Measurements from ENCODE around the gene FGD4.

The FGD4 gene

DNA sequence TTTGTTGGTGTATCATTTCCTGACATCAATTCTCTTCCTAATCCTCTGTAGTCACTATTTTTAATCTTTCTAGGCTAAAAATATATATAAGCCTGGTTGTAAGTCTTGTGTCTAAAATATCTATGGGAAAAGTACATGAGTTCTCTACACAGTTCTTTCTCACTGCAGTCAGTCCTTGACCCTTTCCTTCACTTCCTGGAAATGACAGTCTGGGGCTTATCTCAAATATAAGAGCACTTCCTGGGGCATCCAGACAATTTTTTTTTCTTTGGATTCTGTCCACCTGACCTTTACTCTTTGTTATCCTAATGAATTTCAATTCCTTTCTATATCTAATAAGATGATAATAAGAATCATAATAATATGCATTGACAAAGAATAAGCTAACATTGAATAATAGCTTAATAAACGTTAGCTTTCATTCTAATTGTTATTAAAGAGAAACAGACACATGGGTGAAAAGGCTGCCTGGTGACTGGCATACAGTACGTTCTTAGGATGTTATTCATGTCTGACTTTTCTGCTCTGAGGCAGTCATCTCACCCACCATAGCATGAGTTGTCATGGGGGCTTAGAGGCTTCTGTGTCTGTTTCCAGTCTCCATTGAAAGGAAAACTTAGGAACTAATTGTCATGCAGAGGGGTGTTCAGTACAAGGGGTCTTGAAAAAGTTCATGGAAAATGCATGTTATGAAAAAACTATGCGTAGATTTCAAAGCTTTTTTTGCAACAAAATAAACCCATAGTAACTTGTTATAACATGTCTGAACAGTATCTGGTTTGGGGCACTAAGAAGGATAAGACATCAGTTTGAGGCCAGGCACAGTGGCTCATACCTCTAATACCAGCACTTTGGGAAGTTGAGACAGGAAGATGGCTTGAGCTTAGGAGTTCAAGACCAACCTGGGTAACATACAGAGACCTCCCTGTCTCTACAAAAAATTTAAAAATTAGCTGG, 213.6 kb downstream of the FGD4 start:
- FAIRE-seq = no peak

DNA sequence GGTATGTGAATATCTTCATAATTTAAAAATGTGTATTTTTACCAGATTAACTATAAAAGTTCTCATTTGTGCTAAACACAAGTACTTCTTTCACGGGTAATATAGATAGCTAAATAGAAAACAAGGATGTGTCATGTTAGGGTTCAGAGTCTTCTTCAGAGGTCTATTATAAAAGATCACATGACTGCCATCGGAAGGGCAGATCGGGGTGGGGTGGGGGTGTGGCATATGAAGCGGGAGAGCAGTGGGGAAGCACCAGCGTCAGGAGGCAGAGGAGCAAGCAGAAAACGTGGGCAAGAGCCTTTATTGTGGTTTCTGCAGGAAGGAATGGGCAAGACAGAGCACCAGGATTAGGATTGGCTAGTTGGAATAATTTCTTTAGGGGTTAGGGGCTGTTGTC, 216.1 kb downstream of the FGD4 start:
- no peak for FAIRE-seq

DNA sequence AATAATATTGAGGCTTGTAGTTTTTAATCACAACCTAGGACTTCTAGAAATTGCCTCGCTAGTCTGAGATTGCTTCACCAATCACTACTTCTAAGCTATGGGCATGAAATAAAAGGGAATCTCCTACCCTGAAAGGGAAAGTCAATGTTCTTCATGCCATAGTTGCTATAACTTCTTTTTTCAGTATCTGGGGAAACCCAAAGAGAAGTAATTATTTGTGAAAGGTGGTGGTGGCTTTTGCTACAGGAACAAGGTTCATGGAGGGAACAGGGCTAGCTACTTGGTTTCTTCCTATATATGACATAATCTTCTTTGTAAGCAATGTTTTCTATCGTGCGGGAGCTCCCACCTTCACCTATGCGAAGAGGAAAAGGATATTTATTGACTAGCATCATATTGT, 218.2 kb downstream of the FGD4 start:
- FAIRE-seq = no peak

- no peak for FAIRE-seq
Observed at GRCh38 chr12:32618115-32618514, 218.8 kb downstream of the FGD4 start.

DNA sequence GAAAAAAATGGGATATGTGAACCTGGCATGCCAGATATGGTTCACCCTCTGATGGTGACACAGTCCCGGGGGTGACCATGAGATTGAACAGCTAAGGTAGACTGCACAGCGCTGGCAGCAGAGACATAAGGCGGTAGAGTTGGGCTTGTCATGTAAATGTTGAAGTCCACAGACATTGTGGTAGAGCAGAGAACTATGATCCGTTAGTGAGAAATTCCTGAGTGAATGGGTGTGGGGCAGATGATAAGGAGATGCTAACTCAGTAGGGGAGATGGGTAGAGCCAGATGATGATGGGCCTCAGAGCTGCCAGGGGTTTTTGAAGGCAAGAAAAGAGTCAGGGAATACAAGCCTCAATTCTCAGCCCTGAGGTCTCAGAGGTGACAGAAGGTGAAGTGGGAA, 228.6 kb downstream of the FGD4 start:
- FAIRE-seq = no peak

- FAIRE-seq = no peak
Observed at GRCh38 chr12:32641287-32641901, 242.0 kb downstream of the FGD4 start.

- no peak for FAIRE-seq
Observed at GRCh38 chr12:32644431-32644830, 245.1 kb downstream of the FGD4 start.

- FAIRE-seq = no peak
Observed at GRCh38 chr12:32647275-32647674, 247.9 kb downstream of the FGD4 start.

DNA sequence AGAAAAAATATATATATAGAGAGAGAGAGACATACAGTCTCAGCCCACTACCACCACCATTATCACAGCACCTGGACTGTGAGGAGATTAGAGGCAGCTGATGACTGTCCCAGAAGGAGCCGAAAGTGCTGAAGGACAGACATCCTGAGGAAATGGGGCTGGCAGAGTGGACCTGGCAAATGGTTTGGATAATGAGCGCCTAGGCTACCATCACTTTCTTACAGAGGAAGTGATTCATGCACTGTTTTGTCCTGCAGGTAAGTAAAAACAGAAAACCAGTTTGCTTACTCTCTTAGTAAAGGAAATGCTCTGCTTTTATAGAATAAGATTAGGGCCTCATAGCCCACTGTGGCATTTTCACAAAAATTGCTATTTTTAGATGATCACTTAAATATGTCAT, 251.2 kb downstream of the FGD4 start:
- no peak for FAIRE-seq

DNA sequence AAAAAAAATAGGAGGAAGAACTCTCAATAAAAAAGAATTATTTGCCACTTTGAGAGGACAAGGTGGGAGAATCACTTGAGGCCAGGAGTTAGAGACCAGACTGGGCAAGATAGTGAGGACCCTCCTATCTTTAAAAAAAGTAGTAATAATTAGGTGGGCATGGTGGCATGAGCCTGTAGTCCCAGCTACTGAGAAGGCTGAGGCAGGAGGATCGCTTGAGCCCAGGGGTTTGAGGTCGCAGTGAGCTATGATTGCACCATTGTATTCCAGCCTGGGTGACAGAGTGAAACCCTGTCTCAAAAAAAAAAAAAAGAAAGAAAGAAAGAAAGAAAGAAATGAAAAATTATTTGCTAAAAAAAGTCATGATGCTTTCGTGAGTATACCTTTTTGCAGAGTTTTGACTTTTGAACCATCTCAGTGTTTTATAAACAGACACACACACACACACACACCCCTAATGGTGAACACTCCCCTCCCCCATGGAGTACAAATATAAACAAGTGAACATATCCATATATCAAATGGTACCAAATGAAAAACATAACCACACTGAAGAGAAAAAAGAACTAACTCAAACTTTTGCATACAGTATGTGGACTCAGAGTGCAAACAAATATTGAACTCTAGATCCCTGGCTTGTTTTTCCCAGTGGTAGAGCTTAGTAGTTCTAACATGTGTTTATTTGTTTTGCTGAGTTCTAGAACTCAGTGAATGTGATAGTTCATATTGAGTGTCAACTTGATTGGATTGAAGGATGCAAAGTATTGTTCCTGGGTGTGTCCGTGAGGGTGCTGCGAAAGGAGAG, 252.0 kb downstream of the FGD4 start:
- no peak for FAIRE-seq

DNA sequence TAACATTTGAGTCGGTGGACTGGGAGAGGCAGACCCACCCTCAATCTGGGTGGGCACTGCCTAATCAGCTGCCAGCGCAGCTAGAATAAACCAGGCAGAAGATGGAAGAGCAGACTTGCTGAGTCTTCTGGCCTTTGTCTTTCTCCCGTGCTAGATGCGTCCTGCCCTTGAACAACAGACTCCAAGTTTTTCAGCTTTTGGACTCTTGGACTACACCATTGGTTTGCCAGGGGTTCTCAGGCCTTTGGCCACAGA, 252.5 kb downstream of the FGD4 start:
- no peak for FAIRE-seq

DNA sequence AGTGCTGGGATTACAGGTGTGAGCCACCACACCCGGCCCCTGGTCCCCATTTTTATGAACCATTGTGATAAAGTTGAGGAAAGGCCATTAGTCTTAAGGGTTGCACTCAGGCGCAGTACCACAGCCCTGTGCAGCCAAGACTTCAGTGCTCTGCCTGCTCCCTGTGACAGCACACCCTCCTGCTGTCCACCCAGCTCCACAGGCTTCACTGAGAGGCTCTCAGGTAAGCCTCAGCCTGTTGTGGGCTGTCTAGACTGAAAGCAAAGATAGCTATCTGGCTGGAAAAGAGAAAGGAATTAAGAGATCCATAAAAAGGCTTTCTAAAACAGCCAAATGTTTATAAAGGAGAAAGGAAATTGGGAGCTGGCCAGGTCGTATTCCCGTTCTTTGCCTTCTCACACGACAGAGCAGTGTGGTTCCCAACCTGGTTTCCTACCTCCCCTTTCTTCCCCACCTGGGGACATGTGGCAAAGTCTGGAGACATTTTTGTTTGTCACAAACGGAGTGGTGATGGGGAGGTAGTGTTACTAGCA, 260.6 kb downstream of the FGD4 start:
- no peak for FAIRE-seq

DNA sequence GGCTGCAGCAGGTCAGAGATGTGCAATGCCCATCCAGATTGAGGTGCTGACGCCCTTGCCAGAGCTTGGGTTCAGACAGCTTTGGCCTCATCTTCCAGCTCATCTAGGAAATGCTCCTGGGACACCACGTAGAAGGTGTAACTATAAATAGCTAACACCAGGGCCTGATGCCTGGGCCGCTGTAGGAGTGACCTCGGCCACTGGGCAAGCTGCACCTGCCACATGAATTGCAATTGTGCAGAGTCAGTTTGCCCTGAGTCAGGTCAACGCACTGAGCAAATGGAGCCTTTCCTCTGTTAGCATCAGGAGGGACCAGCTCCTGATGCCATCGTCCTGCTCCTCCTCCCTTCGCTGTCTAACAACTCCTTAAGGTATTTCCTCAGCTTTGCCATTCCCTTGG, 262.3 kb downstream of the FGD4 start:
- FAIRE-seq = no peak

GRCh38 chr12:32662665-32663064, 263.3 kb downstream of the FGD4 start:
- no peak for FAIRE-seq

GRCh38 chr12:32666018-32666417, 266.7 kb downstream of the FGD4 start:
- no peak for FAIRE-seq

DNA sequence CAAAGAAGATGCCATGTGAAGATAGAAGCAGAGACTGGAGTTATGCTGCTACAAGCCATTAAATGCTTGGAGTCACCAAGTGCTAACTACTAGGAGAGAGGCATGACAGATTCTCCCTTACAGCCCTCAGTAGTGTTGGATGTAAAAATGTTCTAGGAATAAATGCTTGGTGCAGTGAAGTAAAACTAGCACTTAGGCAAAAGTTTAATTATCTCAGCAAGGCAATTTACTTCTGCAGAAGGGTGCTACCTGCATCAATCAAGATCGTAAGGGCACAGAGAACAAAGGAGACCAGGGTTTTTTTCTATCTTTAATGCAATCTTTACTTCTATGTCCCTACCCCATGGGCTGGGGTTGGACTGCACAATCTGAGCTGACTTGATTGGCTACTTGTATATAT, 270.2 kb downstream of the FGD4 start:
- no peak for FAIRE-seq

DNA sequence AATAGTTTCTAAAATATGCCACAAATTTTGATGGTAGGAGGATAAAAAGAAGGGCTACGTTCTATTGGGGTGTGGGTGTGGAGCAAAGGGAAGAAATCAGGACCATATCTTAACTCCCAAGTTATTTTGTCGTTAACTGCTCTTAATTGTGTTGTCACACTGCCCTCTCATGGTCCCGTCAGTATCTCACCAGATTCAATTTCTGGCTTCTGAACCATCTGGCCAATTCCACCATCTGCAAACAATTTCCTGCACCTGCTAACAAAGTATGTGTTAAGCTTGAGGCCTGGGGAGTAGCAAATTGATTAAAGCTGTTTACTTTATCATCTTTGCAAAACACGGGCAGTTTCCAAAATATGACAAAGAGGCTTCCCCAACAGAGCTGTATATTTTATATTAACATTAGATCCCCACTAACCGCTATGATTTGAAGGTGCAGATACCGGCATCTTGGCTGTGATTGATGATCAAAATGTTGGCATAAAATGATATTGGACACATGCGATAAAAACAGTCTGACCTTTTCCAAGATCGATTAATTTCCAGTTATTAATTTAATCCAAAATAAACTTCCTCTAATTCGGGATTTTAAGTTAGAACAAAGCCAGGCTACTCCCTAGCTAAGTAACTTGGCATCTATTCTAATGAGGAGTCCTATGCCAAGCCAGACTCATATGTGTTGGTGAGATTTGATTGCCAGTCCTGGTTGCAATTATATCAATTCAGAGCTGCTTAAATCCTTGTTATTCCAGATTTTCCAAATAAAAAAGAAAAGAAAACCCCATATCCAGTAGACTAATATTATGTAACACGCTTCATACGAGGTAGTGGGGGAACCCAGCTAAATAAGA, 272.8 kb downstream of the FGD4 start:
- FAIRE-seq = peak; percentile 70

DNA sequence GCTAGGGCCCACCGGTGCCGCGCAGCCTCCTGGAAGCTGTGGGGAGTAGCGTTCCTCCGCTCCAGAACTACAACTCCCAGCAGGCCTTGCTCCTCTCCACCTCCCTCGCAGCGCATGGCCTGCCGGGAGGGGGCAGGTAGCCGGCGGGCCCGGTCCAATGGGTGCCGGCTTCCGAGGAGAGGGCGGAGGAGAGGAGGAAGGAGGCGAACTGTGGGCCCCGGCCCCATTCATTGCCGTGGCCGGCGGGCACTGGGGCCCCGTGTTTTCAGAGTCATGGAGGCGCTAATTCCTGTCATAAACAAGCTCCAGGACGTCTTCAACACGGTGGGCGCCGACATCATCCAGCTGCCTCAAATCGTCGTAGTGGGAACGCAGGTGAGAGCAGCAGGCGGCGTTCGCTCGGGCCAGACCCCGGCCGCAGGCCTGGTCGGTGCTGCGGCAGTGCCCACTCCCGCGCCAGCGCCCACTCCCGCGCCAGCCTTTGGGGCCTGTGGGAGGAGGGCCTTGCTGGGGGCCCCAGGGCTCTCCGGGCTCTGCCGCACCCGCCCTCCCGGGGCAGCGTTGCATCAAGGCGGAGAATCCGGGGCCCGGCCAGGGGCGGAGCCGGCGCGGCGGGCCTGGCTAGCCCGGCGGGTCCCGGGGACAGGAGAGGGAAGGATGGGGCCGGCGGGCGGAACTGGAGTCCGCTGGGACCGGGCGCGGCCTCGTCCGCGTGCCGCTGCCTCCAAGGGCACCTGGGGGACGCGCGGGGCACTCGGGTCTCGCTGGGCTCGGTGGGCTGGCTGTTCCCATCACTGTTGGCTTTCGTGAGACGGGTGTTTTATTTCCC, 279.9 kb downstream of the FGD4 start, which contains the start of gene DNM1L:
DNM1L (plus strand) TSS at position 211 of the 829 bp plus-strand sequence; CDS start at position 274, 63 bp downstream.
- FAIRE-seq = peak; percentile 98

- FAIRE-seq = no peak
Observed at GRCh38 chr12:32679920-32680237, 280.5 kb downstream of the FGD4 start.

DNA sequence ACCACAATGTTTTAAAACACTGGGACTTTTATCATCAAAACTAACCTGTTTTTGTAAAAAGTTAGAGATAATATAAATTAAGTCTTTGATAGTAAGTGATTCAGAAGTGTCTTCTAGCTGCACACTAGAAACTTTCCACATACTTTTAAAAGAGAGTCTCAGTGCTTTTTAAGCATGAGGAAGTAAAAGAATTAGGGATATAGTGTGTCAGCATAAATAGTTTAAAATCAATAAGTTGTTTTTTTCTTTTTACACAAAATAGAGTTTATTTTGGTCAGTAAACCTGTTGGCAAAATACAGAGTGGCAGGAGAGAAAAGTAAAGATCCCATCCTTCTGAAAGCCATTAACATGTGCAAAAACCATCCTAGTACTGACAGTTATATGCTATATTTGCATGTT, 281.4 kb downstream of the FGD4 start:
- FAIRE-seq = no peak

DNA sequence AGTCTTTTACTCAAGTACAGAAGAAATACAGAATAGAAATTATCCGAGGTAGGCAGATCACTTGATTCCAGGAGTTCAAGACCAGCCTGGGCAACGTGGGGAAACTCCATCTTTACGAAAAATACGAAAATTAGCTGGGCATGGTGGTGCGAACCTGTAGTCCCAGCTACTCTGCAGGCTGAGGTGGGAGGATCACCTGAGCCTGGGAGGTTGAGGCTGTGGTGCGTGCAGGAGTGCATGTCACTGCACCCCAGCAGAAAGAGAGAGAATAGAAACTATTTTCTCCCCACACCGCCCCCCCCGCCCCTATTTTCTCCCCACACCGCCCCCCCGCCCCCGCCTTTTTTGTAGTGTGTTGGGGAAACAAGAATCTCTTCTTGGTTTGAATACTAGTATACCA, 281.9 kb downstream of the FGD4 start:
- no peak for FAIRE-seq

- no peak for FAIRE-seq
Observed at GRCh38 chr12:32686340-32686739, 287.0 kb downstream of the FGD4 start.
